Activated CD4-positive, alpha-beta T cell treated with anti-CD3 and anti-CD28 coated beads, Interleukin-2, amount 50 U/mL, for 4 hours (primary cell): Measurements from ENCODE around the gene SELPLG.
"Not testable (repeated sequence)": the region's sequence is repeated elsewhere in the genome, so short reads cannot be mapped to it uniquely, and the experiment has no call there.

Source experiments
- DNase-seq, 2 experiments: peaks; one replicate each; pipeline ENCODE4 v3.0.0-alpha.2; 2020

SELPLG gene

GRCh38 chr12:108586306-108586705, 47.4 kb downstream of the SELPLG start:
- no peak for DNase-seq

GRCh38 chr12:108585864-108586263, 47.8 kb downstream of the SELPLG start:
- DNase-seq = no peak

GRCh38 chr12:108584456-108585065, 49.1 kb downstream of the SELPLG start:
- DNase-seq = no peak

- DNase-seq = no peak
Measured at GRCh38 chr12:108583991-108584390, 49.7 kb downstream of the SELPLG start.

- DNase-seq = no peak
Measured at GRCh38 chr12:108582978-108583770, 50.5 kb downstream of the SELPLG start.

- no peak for DNase-seq
Measured at GRCh38 chr12:108582509-108582908, 51.2 kb downstream of the SELPLG start.

- no peak for DNase-seq
Measured at GRCh38 chr12:108581311-108582227, 52.1 kb downstream of the SELPLG start.

- DNase-seq = no peak
Measured at GRCh38 chr12:108580531-108580930, 53.2 kb downstream of the SELPLG start.

GRCh38 chr12:108578813-108579212, 54.9 kb downstream of the SELPLG start:
- no peak for DNase-seq

GRCh38 chr12:108578264-108578663, 55.4 kb downstream of the SELPLG start:
- no peak for DNase-seq

- DNase-seq = no peak
Measured at GRCh38 chr12:108577458-108577857, 56.2 kb downstream of the SELPLG start.

- DNase-seq = no peak
Measured at GRCh38 chr12:108576660-108577234, 56.9 kb downstream of the SELPLG start.

- no peak for DNase-seq
Measured at GRCh38 chr12:108575199-108575912, 58.3 kb downstream of the SELPLG start.

- not testable (repeated sequence) for DNase-seq
Measured at GRCh38 chr12:108574276-108574675, 59.4 kb downstream of the SELPLG start.

GRCh38 chr12:108573317-108573716, 60.4 kb downstream of the SELPLG start:
- no peak for DNase-seq

- no peak for DNase-seq
Measured at GRCh38 chr12:108572166-108572790, 61.4 kb downstream of the SELPLG start.
